ENCODE measurements around the gene HIRA.

DNA sequence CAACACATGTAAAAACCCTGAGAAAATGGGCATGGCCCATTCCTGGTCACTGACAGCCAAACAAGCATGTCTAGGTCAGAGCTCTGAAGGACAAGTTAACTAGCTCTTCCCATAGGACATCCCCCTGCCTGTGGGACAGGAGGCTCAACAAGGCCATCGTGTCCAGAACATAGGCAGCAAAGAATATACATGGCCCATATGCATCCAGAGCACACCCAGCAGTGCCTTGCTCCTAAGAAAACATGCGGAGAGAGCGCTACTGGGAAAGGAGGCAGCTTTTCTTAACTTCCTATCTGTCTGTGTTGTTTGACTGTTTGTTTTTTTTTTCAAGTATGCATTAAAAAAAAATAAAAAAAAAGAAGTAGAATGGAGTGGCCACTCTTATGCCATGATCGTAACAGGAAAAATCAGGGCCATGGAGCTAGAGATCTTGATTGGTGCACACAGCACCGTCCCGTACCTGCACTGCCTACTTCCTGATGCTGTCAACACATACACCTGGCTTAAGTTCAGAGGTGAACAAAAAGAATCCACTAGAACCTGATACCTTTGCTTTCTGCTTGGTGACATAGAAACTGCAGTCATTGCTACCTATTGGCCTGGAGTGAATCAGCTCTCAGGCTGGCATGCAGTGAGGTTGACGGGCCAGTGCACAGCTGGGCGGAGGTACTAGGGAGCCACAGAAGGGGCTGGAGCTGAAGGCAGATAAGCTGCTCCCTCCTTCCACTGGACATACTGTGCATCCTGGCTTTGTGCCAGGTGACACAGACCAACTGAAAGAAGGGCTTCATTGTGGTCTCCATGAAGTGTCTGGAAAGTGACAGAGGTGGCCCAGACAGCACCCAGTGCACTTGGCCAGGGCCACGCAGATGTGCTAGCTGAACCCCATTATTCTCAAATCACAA, 35.6 kb upstream of the HIRA start:
- TF ChIP-seq, protein P1, sequence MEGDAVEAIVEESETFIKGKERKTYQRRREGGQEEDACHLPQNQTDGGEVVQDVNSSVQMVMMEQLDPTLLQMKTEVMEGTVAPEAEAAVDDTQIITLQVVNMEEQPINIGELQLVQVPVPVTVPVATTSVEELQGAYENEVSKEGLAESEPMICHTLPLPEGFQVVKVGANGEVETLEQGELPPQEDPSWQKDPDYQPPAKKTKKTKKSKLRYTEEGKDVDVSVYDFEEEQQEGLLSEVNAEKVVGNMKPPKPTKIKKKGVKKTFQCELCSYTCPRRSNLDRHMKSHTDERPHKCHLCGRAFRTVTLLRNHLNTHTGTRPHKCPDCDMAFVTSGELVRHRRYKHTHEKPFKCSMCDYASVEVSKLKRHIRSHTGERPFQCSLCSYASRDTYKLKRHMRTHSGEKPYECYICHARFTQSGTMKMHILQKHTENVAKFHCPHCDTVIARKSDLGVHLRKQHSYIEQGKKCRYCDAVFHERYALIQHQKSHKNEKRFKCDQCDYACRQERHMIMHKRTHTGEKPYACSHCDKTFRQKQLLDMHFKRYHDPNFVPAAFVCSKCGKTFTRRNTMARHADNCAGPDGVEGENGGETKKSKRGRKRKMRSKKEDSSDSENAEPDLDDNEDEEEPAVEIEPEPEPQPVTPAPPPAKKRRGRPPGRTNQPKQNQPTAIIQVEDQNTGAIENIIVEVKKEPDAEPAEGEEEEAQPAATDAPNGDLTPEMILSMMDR (IDR thresholded peaks at IDR 0.05), result no peak
- no peak for TF ChIP-seq POLR2A (IDR thresholded peaks at IDR 0.05)

Data from thyroid gland (tissue), 4 donors.